Esophagus (tissue), 2 donors: ENCODE data around the gene NAP1L4. TPM values are rescaled to one million over a fixed set of nuclear protein-coding genes. Genes with fewer than 3 reads are reported as not detected.
"Not testable (repeated sequence)": the region's sequence is repeated elsewhere in the genome, so short reads cannot be mapped to it uniquely, and the experiment has no call there.

ENCODE experiments used
- H3K27ac ChIP-seq, 2 donors: one replicate each; pipeline ENCODE4 v1.5.1; 2013; ENCODE audit warnings: low read depth in 2 of 2, mild to moderate bottlenecking in 2 of 2, inconsistent platforms in 1 of 2, low read length in 1 of 2, moderate library complexity in 1 of 2
- H3K27me3 ChIP-seq, 2 donors: one replicate each; pipeline ENCODE4 v1.6.1; 2013; ENCODE audit warnings: low read length in 2 of 2, control low read depth in 1 of 2, mild to moderate bottlenecking in 1 of 2; ENCODE audit not compliant: insufficient read depth in 2 of 2, control insufficient read depth in 1 of 2
- H3K36me3 ChIP-seq, 2 donors: one replicate each; pipeline ENCODE4 v1.6.1; 2013; ENCODE audit warnings: low read length in 1 of 2; ENCODE audit not compliant: control insufficient read depth in 2 of 2, insufficient read depth in 2 of 2
- H3K4me1 ChIP-seq, 2 donors: one replicate each; pipeline ENCODE4 v1.6.1; 2013; ENCODE audit warnings: low read length in 1 of 2; ENCODE audit not compliant: control insufficient read depth in 2 of 2, insufficient read depth in 2 of 2
- H3K4me3 ChIP-seq, 2 donors: one replicate each; pipeline ENCODE4 v1.5.1; 2013; ENCODE audit warnings: low read length in 2 of 2, mild to moderate bottlenecking in 2 of 2, low read depth in 1 of 2, moderate library complexity in 1 of 2
- H3K9me3 ChIP-seq, 2 donors: one replicate each; pipeline ENCODE4 v1.6.1; 2013; ENCODE audit warnings: mild to moderate bottlenecking in 2 of 2, low read depth in 1 of 2, low read length in 1 of 2, moderate library complexity in 1 of 2; ENCODE audit not compliant: control insufficient read depth in 2 of 2, insufficient read depth in 1 of 2
- whole genome bisulfite sequencing, 2 donors: extraction: QIAGEN DNeasy Blood & Tissue Kit; methylation state at CpG; one replicate each; pipeline ENCODE4 v1.1.7; 2013; 5-methylcytosine and 5-hydroxymethylcytosine counted together
- polyA plus RNA-seq, 2 donors: library from polyadenylated mRNA; stranded (reverse); fragments of 200-250 nt; gene quantifications; one replicate each; pipeline ENCODE4 v1.2.3, GENCODE V29; 2013
- donor health status: healthy with polysubstance abuse.
- donor health status: Bipolar disorder and iron deficiency.

The NAP1L4 gene
- polyA plus RNA-seq, 2 donors = 66.0 to 68.6 TPM

DNA sequence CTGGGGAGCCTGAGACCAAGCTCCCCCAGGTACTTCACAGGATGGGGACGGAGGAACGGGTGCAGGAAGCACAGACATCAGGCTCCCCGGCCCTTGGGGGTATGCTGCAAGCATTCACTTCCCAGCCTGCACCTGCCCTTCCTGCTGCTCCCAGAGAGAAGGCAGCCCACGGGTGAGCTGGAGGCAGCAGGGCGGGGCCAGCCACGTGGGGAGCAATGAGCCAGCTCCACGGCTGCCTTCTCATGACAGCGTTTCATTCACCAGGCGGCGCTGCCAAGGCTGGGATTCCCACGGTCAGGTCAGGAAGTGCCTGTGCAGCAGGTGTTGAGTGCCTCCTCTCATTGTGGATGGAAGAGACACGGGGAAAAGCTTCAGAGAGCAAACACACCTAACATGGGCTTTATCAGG, 48.4 kb downstream of the NAP1L4 start:
- Histone ChIP-seq H3K36me3 (peaks cover 0 to 15% of the 10 kb centered on the region in 2 donors), H3K4me1 (peaks cover 3 to 18% of the 10 kb centered on the region in 2 donors), H3K9me3 (no peaks in the 10 kb centered on the region), H3K27me3 (no peaks in the 10 kb centered on the region), H3K27ac (peak overlapping the region; percentile 17 to 38), H3K4me3 (no peak overlapping the region)
- 37 to 46% methylated on average over 12 of the region's 12 CpGs for WGBS, 2 donors

DNA sequence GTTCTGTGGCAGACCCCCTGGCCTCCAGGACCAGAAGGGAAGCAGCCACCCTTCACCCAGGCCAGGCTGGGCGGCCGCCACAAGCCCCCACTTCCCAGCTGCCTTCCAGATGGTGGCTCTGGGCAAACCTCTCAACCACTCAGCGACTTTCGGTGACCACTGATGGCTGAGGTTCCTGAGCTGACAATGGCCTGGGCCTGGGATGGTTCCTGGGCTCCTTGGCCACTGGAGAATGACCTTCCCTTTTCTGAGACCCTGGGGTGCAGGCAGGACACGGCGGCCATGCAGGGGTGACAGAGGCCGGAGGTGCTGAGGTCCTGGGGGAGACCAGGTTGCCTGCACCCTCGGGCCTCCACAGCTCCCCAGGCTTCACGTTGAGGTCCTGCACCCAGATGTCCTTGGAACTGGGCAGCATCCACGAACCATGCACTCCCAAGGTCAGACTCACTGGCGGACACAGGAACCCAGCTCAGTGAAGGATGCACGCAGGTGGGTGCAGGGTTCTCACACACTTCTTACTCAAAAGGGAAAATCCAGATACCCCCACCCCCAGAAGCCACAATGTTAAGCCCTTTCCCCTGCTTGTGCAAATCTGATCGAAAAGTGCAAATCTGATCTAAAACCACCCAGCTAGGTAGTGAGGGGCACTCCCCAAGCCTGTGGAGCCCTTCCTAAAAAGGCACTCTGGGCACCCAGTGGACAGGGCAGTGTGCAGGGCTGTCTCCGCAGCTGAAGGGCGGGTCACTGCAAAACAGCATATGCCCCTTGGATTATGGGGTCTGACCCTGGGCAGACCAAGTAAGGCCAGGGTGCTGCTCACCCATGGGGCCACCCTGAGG, 49.0 kb downstream of the NAP1L4 start:
- no peaks in the 10 kb centered on the region for H3K27me3 ChIP-seq
- no peaks in the 10 kb centered on the region for H3K9me3 ChIP-seq
- H3K27ac ChIP-seq = peak overlapping the region in 1 of 2 donors; percentile 17
- H3K4me1 ChIP-seq = peaks cover 3 to 18% of the 10 kb centered on the region in 2 donors
- peaks cover 0 to 9% of the 10 kb centered on the region in 2 donors for H3K36me3 ChIP-seq
- no peak overlapping the region for H3K4me3 ChIP-seq
- 81 to 83% methylated on average over 14 to 15 of the region's 15 CpGs for WGBS, 2 donors

DNA sequence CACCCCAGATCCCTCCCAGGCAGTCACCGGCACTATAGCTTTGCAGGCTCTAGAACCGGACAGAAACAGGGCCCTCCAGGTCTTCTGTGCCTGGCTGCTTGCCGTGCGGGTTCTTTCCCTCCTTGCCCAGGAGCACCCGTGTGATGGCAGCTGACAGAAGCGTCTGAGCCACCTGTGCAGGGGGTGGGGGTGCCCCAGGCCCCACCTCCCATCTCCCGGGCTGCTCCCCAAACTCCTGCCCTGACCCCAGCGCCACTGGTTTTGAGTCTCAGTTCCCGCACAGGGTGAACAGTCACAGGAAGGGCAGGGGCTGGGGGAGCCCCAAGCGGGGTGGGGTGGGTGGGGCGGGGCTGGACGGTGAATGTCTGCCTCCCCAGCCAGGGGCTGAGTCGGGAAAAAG, 49.7 kb downstream of the NAP1L4 start:
- peaks cover 0 to 7% of the 10 kb centered on the region in 2 donors for H3K36me3 ChIP-seq
- H3K4me3 ChIP-seq = no peak overlapping the region
- H3K27me3 ChIP-seq = no peaks in the 10 kb centered on the region
- peaks cover 3 to 18% of the 10 kb centered on the region in 2 donors for H3K4me1 ChIP-seq
- no peak overlapping the region for H3K27ac ChIP-seq
- WGBS, 2 donors = 49 to 72% methylated on average over 12 to 13 of the region's 13 CpGs
- H3K9me3 ChIP-seq = peaks cover 0 to 4% of the 10 kb centered on the region in 2 donors

DNA sequence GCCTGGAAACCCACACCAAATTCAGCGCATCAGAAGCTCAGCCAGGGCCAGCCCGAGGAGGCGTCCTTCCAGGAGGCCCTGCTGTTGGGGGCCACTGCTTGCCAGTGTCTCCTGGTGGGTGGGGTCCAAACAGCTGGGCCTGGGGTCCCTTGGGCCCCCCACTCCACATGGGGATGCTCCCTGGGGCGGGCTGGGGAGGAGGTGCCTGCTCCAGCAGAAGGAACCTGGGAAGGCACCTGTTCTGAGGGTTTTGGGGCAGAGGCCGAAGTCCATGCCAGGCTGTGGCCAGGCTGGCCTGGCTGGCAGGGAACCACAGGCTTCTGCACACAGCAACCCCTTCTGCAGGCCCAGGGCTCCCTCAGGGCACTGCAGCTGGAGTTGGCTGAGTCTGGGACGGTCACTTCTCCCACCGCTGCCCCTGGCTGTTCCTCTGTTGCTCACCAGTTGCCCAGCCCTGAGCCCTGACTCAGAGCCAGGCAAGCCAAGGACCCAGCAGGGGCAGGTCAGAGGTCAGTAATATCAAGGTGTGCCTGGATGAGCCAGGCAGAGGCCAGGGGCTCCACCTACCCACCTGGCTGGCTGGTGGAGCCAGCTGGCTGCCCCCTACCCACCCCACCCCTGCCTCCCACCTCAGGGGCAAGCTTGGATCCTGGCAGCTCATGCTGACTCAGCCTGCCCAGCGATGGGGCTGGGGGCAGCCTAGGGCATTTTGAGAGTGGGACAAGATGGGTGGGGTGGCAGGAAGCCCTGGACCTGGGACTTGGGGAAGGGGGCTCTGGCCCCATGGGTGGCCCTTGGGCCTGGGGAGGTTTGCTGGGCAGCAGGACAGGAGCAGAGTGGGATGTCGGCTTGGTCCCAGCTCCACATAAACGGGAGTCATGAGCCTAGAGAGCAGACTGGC, 51.0 kb downstream of the NAP1L4 start:
- H3K27ac ChIP-seq = peak overlapping the region; percentile 46 to 63
- no peaks in the 10 kb centered on the region for H3K27me3 ChIP-seq
- H3K4me1 ChIP-seq = peaks cover 3 to 18% of the 10 kb centered on the region in 2 donors
- H3K9me3 ChIP-seq = peaks cover 0 to 5% of the 10 kb centered on the region in 2 donors
- WGBS, 2 donors = 39% methylated on average over 10 of the region's 10 CpGs
- peaks cover 0 to 4% of the 10 kb centered on the region in 2 donors for H3K36me3 ChIP-seq
- H3K4me3 ChIP-seq = no peak overlapping the region

DNA sequence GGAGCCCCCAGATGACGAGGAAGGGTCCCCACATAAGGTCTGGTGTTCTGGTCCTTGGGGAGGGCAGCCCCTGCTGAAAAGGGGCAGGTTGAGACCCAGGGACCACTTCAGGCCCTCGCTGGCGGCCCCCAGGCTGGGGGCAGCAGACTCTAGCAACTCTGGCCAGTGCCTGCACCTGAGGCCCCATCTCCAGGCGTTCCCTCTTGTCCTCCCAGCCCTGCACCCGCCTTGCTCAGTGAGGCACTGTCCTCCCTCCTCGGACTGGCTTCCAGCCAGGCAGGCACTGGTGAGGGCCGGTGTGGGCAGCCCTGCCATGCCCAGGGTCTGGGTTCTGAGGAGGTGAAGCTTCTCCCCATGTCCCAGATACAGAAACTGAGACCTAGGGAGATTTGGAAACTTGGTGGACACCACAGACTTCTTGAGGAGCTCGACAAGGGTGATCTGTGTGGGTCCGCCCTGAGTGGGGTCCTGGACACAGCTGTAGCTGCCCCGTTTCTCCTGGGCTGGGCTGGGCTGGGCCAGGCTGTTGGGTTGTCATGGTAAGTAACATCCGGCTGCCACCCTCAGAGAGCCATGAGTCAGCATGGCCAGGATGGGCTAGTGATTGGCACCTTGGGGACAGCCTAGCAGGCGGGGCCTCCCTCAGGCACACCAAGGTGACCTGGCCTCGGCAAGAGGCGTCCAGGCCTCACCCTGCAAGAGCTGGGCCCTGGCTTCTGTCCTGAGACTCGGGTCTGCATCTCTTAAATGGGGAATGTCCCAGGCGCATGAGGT, 51.8 kb downstream of the NAP1L4 start:
- no peak overlapping the region for H3K4me3 ChIP-seq
- H3K4me1 ChIP-seq = peaks cover 3 to 14% of the 10 kb centered on the region in 2 donors
- H3K27ac ChIP-seq = peak overlapping the region in 1 of 2 donors; percentile 63
- H3K9me3 ChIP-seq = peaks cover 0 to 5% of the 10 kb centered on the region in 2 donors
- WGBS, 2 donors = 48 to 56% methylated on average over 16 of the region's 16 CpGs
- peaks cover 0 to 4% of the 10 kb centered on the region in 2 donors for H3K36me3 ChIP-seq
- no peaks in the 10 kb centered on the region for H3K27me3 ChIP-seq

DNA sequence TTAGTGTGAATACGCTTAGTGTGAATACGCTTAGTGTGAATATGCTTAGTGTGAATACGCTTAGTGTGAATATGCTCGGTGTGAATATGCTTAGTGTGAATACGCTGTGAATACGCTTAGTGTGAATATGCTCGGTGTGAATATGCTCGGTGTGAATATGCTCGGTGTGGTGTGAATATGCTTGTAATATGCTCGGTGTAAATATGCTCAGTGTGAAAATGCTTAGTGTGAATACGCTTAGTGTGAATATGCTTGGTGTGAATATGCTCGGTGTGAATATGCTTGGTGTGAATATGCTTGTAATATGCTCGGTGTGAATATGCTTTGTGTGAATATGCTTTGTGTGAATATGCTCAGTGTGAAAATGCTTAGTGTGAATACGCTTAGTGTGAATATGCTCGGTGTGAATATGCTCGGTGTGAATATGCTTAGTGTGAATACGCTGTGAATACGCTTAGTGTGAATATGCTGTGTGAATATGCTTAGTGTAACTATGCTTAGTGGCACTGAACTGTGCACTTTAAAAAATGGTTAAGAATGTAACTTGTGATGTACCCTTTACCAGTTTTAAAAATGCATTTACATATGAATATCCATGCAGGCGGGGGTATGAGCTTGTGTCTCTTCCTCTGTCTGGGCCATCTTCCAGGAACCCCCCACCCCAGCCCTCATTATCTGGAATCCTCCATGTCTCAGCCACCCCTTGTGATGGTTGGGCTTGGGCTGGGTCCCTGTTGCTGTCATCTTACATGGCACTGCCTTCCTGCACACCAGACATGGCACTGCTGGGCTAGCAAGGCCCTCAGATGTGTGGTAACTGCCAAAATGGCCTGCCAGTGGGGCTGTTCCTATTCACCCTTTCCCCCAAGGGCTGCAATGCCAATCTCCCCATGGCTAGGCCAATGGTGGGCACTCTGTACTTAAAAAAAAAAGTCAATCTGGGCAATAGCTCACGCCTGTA, 53.4 kb downstream of the NAP1L4 start:
- not testable (repeated sequence) for H3K27me3 ChIP-seq, H3K36me3 ChIP-seq, H3K4me3 ChIP-seq, H3K27ac ChIP-seq, H3K9me3 ChIP-seq
- 91 to 93% methylated on average over 20 of the region's 20 CpGs for WGBS, 2 donors
- H3K4me1 ChIP-seq = peaks cover 3 to 14% of the 10 kb centered on the region in 2 donors

DNA sequence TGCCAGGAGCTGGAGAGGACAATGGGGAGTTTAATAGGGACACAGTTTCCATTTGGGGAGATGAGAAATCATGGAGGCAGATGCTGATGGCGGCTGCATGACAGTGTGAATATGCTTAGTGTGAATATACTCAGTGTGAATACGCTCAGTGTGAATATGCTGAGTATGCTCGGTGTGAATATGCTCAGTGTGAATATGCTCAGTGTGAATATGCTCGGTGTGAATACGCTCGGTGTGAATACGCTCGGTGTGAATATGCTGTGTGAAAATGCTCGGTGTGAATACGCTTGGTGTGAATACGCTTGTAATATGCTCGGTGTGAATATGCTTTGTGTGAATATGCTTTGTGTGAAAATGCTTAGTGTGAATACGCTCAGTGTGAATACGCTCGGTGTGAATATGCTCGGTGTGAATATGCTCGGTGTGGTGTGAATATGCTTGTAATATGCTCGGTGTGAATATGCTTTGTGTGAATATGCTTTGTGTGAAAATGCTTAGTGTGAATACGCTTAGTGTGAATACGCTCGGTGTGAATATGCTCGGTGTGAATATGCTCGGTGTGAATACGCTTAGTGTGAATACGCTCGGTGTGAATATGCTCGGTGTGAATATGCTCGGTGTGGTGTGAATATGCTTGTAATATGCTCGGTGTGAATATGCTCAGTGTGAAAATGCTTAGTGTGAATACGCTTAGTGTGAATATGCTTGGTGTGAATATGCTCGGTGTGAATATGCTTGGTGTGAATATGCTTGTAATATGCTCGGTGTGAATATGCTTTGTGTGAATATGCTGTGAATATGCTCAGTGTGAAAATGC, 54.3 kb downstream of the NAP1L4 start:
- not testable (repeated sequence) for H3K36me3 ChIP-seq, H3K4me3 ChIP-seq, H3K27me3 ChIP-seq, H3K27ac ChIP-seq, H3K9me3 ChIP-seq
- peaks cover 3 to 20% of the 10 kb centered on the region in 2 donors for H3K4me1 ChIP-seq
- WGBS, 2 donors = 91 to 93% methylated on average over 31 of the region's 32 CpGs

DNA sequence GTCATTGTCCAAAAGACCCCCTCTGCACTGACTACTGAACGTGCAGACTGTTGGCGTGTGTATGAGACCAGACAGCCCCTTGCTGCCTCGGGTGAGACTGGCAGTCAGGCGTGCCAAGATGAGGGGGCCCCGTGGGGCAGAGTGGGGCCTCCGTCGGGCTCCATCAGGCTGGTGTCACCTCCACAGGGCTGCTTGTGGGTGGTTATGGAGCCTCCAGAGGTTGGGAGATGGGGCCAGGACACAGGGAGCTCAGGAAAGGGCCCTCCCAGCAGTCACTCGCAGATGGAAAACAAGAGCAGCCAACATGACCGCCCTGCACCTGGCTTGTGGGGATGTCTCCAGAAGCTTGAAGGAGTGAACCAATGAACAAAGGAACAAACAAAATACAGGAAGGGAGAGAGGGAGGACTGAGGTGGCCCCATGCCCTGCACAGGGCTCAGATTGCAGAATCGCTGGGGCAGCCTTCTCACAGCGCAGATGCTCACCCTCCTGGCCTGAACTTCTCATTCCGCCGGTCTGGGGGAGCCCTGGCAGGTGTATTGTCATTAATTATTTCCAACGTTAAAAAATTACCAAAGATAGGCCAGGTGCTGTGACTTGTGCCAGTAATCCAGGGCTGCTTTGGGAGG, 57.4 kb downstream of the NAP1L4 start:
- Histone ChIP-seq H3K27ac (no peak overlapping the region), H3K9me3 (peaks cover 0 to 5% of the 10 kb centered on the region in 2 donors), H3K4me1 (peaks cover 0 to 16% of the 10 kb centered on the region in 2 donors), H3K36me3 (no peaks in the 10 kb centered on the region), H3K27me3 (no peaks in the 10 kb centered on the region), H3K4me3 (no peak overlapping the region)
- WGBS, 2 donors = 73 to 82% methylated on average over 14 of the region's 14 CpGs
